Panc1 (cell line): ENCODE results near the gene THBS4. TPM values are rescaled to one million over a fixed set of nuclear protein-coding genes. Genes with fewer than 3 reads are reported as not detected.

Experiments used
- ATAC-seq: fragments of 200-7000 bp; cut with Tn5 transposase; 2 replicates; pipeline ENCODE4 v1.9.1; 2020; ENCODE audit warnings: mild to moderate bottlenecking, moderate library complexity
- BruUV-seq: library from RNA; stranded (reverse); fragments of 400-500 nt; replicated peaks from 2 replicates; lab custom pipeline; 2021; lab: Mats Ljungman, UMichigan
- CTCF ChIA-PET: fragments of 300-600 bp; sonication (Branson Sonifier 250); formaldehyde crosslinking; loops from one replicate; lab custom pipeline; 2022; ENCODE audit warnings: antibody characterized with exemption; lab: Charles Lee
- POLR2A ChIA-PET: fragments of 300-600 bp; sonication (Branson Sonifier 250); formaldehyde crosslinking; loops from one replicate; lab custom pipeline; 2022; ENCODE audit warnings: antibody characterized with exemption; lab: Charles Lee
- DNase-seq: peaks from one replicate; pipeline ENCODE4 v3.0.0-alpha.2; 2010; ENCODE audit warnings: low read depth, low spot score
- H3K27ac ChIP-seq: 2 replicates; pipeline ENCODE4 v1.5.1; 2011; ENCODE audit warnings: mild to moderate bottlenecking, low read length, inconsistent platforms
- H3K27me3 ChIP-seq: fragments of 200-500 bp; sonication (Bioruptor generic); 2 replicates; pipeline ENCODE4 v1.6.0; 2014; ENCODE audit warnings: low read length, inconsistent platforms; ENCODE audit not compliant: control insufficient read depth, insufficient read depth
- H3K36me3 ChIP-seq: fragments of 200-500 bp; sonication (Bioruptor generic); 2 replicates; pipeline ENCODE4 v1.5.1; 2014; ENCODE audit warnings: inconsistent platforms, mild to moderate bottlenecking, low read length, moderate library complexity; ENCODE audit not compliant: control insufficient read depth, insufficient read depth
- H3K4me1 ChIP-seq: 2 replicates; pipeline ENCODE4 v1.5.1; 2011; ENCODE audit warnings: inconsistent platforms, mild to moderate bottlenecking, low read length, moderate library complexity; ENCODE audit not compliant: control insufficient read depth, insufficient read depth
- H3K4me3 ChIP-seq, 2 experiments: 2 replicates each; pipeline ENCODE4 v1.5.1; 2011 to 2012; ENCODE audit warnings: low read depth in 2 of 2, low read length in 2 of 2, mild to moderate bottlenecking in 2 of 2, inconsistent platforms in 1 of 2, moderate library complexity in 1 of 2
- H3K9me3 ChIP-seq: fragments of 200-500 bp; sonication (Bioruptor generic); 2 replicates; pipeline ENCODE4 v1.5.1; 2014; ENCODE audit warnings: low read depth, mild to moderate bottlenecking, inconsistent platforms, low read length, moderate library complexity; ENCODE audit not compliant: control insufficient read depth, insufficient read depth
- CTCF ChIP-seq: fragments of 450-650 bp; IDR thresholded peaks from 2 replicates; pipeline ENCODE4 v1.5.1; 2017; ENCODE audit warnings: mild to moderate bottlenecking
- POLR2AphosphoS5 ChIP-seq: IDR thresholded peaks from 2 replicates; pipeline ENCODE4 v1.6.1; 2012; ENCODE audit warnings: mild to moderate bottlenecking, low read depth, low read length, moderate library complexity
- SIN3A ChIP-seq: IDR thresholded peaks from 2 replicates; pipeline ENCODE4 v1.6.1; 2012; ENCODE audit warnings: low read depth, mild to moderate bottlenecking, low read length, moderate library complexity, borderline replicate concordance; ENCODE audit not compliant: insufficient read depth
- TCF7L2 ChIP-seq: IDR thresholded peaks from 2 replicates; pipeline ENCODE4 v1.6.1; 2011; ENCODE audit warnings: mild to moderate bottlenecking, low read depth, low read length, inconsistent platforms
- in situ Hi-C: cut with HindIII; loops from 2 replicates; pipeline ENCODE4 v1.10.0; 2016; ENCODE audit warnings: low sequenced_read_pairs, low pct_unique_long_range_greater_than_20kb
- intact Hi-C: fragments of 100-400 bp; cut with micrococcal nuclease; formaldehyde crosslinking; loops from one replicate; pipeline ENCODE4 v1.10.0; 2022; ENCODE audit not compliant: unreplicated experiment
- total RNA-seq: library from RNA; stranded (reverse); gene quantifications from one replicate; pipeline ENCODE4 v1.2.1, GENCODE V29; 2021; ENCODE audit not compliant: unreplicated experiment
- TF ChIP-seq, protein P1 (sequence below), 2 experiments: IDR thresholded peaks; 2 replicates each; pipeline ENCODE4 v1.6.1; 2011 to 2012; ENCODE audit warnings: low read depth in 2 of 2, control low read depth in 1 of 2, low read length in 1 of 2, mild to moderate bottlenecking in 1 of 2, moderate library complexity in 1 of 2; ENCODE audit not compliant: insufficient read depth in 1 of 2

THBS4 gene
- total RNA-seq, 1 experiment from 2014 or later, result 0.31 TPM

DNA sequence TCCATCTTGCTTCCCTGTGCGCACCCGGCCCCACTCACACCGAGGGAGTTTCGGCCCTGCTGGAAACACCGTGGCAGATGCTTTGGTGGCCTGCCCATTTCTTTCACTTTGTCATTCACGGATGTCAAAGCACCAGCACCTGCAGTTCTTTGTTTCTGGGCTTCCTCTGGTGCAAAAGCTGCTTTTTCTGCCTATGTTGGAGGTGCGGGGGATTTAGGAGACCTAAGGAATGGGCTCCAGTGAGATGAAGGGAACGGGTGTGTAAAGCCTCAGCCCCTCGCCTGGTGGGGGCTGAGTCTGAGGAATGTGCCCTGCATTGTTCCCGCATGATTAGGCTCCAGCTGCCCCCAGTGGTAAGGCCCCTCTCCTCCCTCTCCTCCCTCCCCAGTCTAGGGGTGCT is 62.3 kb downstream of the THBS4 start:
- intact Hi-C loops, result no loop called here
- DNase-seq, result no peak
- TF ChIP-seq POLR2AphosphoS5, result no peak
- H3K27ac ChIP-seq, result no peak overlapping the region
- H3K4me3 ChIP-seq, result no peak overlapping the region
- in situ Hi-C loops, result no loop called here
- no peak for ATAC-seq
- BruUV-seq, result no TSS peak
- no peaks in the 10 kb centered on the region for H3K9me3 ChIP-seq
- POLR2A ChIA-PET, result interaction anchor here (0.5 kb wide), 1 partner anchor 12 kb away, joined by 9 read pairs; no protein-coding TSS in a partner anchor
- no peaks in the 10 kb centered on the region for H3K27me3 ChIP-seq
- H3K36me3 ChIP-seq, result no peaks in the 10 kb centered on the region
- H3K4me1 ChIP-seq, result no peaks in the 10 kb centered on the region
- CTCF ChIA-PET, result no interaction called here

DNA sequence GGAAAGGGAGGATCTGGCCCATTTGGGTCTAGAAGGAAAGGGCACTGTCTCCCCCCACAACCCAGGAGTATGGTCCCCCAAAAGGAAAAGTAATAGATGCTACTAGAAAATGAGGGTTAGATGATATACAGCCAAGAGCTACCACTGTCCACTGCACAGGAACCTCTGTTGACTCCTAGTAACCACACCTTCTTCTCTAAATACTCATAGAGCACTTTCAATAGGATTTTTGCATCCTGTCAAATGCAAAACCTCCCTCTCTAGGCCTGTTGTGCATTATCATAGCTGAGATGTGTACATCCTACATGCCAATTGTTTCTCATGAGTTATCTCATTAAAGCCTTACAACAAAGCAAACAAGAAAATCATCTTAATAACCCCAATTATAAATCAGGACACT is 66.8 kb downstream of the THBS4 start:
- DNase-seq, result no peak
- no peaks in the 10 kb centered on the region for H3K36me3 ChIP-seq
- ChIA-PET POLR2A (no interaction called here), CTCF (no interaction called here)
- ATAC-seq, result no peak
- in situ Hi-C loops (no loop called here), intact Hi-C loops (no loop called here)
- H3K27ac ChIP-seq, result no peak overlapping the region
- no peaks in the 10 kb centered on the region for H3K27me3 ChIP-seq
- H3K4me3 ChIP-seq, result no peak overlapping the region
- H3K4me1 ChIP-seq, result no peaks in the 10 kb centered on the region
- BruUV-seq, result no TSS peak
- TF ChIP-seq, protein P1, sequence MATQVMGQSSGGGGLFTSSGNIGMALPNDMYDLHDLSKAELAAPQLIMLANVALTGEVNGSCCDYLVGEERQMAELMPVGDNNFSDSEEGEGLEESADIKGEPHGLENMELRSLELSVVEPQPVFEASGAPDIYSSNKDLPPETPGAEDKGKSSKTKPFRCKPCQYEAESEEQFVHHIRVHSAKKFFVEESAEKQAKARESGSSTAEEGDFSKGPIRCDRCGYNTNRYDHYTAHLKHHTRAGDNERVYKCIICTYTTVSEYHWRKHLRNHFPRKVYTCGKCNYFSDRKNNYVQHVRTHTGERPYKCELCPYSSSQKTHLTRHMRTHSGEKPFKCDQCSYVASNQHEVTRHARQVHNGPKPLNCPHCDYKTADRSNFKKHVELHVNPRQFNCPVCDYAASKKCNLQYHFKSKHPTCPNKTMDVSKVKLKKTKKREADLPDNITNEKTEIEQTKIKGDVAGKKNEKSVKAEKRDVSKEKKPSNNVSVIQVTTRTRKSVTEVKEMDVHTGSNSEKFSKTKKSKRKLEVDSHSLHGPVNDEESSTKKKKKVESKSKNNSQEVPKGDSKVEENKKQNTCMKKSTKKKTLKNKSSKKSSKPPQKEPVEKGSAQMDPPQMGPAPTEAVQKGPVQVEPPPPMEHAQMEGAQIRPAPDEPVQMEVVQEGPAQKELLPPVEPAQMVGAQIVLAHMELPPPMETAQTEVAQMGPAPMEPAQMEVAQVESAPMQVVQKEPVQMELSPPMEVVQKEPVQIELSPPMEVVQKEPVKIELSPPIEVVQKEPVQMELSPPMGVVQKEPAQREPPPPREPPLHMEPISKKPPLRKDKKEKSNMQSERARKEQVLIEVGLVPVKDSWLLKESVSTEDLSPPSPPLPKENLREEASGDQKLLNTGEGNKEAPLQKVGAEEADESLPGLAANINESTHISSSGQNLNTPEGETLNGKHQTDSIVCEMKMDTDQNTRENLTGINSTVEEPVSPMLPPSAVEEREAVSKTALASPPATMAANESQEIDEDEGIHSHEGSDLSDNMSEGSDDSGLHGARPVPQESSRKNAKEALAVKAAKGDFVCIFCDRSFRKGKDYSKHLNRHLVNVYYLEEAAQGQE (IDR thresholded peaks at IDR 0.05; ENCODE audit: insufficient read depth in 1 of 2, low read depth in 2 of 2, low read length in 1 of 2), result no peak
- no peak for TF ChIP-seq TCF7L2
- no peak for TF ChIP-seq CTCF
- no peak for TF ChIP-seq SIN3A
- no peak for TF ChIP-seq POLR2AphosphoS5
- H3K9me3 ChIP-seq, result no peaks in the 10 kb centered on the region

GRCh38 chr5:80103371-80103770 is 68.2 kb downstream of the THBS4 start:
- ChIA-PET POLR2A (no interaction called here), CTCF (interaction anchor here (1.1 kb wide), 1 partner anchor 8 kb away, joined by 3 read pairs; no protein-coding TSS in a partner anchor)
- Histone ChIP-seq H3K27ac (no peak overlapping the region), H3K36me3 (no peaks in the 10 kb centered on the region), H3K4me1 (no peaks in the 10 kb centered on the region), H3K4me3 (no peak overlapping the region), H3K9me3 (no peaks in the 10 kb centered on the region), H3K27me3 (no peaks in the 10 kb centered on the region)
- no TSS peak for BruUV-seq
- intact Hi-C loops, result no loop called here
- no peak for ATAC-seq
- TF ChIP-seq TCF7L2 (no peak), SIN3A (no peak), POLR2AphosphoS5 (no peak), CTCF (no peak)
- no peak for DNase-seq
- in situ Hi-C loops, result no loop called here
